NOMO-1 (cell line): ENCODE measurements around the gene CGB3.
"Not testable (repeated sequence)": the region's sequence is repeated elsewhere in the genome, so short reads cannot be mapped to it uniquely, and the experiment has no call there.

Source experiments
- DNase-seq, 2 experiments: peaks; one replicate each; lab custom pipeline; 2025; ENCODE audit not compliant: unreplicated experiment in 2 of 2; lab: John Stamatoyannopoulos, UW

CGB3 gene

DNA sequence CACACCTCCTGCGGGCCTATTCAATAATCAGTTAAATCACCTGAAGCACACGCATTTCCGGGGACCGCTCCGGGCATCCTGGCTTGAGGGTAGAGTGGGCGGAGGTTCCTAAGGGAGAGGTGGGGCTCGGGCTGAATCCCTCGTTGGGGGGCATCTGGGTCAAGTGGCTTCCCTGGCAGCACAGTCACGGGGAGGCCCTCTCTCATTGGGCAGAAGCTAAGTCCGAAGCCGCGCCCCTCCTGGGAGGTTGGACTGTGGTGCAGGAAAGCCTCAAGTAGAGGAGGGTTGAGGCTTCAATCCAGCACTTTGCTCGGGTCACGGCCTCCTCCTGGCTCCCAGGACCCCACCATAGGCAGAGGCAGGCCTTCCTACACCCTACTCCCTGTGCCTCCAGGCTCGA is 19.4 kb upstream of the CGB3 start, which contains the start of gene CGB5:
Gene CGB5 (plus strand): TSS at position 301 of the 400 bp plus-strand sequence. CDS start 362 bp downstream, outside the sequence.
- not testable (repeated sequence) for DNase-seq

DNA sequence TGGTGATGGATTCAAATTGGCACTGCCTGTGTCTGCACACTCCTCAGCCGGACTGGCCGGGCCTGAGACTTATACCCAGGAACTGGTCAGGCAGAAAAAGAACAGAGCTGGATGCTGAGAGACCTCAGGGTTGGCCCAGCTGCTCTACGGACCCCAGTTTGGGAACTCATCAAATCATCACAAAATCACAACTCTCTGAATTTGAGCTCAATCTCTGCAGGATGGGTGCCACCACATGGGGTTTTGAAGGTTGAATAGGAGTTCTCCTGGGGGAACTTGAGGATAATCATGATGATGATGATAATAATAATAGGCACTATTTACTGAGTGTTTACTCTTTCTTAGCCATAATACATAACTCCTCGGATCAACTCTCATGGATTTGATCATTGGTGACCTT is 18.5 kb upstream of the CGB3 start:
- DNase-seq: not testable (repeated sequence)

GRCh38 chr19:49042177-49042576 is 18.0 kb upstream of the CGB3 start:
- no peak for DNase-seq

DNA sequence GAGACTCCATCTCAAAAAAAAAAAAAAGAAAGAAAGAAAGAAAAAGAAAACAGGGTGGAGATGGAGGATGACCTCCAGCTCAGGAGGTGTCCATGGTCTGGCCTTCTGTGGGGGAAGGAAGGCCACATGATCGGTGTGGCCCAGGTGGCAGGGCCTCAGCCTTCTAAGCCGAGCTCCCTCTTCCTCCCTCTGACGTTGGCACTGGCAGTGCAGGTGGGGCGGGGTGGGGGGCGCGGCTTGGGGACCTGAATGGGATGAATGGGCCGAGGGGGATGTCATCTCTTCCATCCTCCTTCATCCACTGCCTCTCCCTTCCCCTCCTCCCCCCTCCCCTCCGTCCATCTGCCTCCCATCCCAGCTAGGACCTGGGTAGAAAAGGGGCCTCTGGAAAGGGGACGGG is 15.6 kb upstream of the CGB3 start:
- DNase-seq: not testable (repeated sequence)

DNA sequence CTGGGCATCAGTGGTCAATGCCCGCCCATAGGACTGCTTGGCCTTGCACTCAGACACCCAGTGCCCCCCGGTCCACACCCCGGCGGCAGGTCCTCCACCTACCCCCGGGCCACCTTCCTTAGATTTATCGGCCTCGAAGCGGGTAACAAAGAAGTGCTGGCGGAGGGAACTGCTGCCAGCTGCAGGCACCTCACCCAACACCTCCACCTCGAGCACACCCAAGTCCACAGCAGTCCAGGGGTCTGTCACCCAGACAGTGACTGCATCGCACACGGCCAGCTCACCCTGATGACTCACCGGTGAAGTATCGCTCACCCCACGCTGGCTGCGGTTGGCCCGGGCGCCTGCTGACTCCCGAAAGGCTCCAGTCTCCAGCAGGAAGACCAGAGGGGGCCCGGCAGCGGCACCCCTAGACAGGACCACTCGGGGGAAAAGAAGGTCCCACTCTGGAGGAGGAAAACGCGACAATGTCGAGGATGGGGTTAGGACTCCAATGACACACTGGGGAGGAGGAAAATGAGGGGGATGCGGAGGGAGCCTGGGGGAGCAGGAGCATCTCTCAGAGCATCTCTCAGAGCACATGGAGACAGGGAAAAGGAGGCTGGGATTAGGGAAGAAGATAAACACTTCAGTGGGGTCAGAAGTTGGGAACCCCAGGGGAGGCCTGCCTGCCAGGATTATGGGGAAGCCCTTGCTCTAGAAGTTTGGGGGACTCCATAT is 14.6 kb upstream of the CGB3 start:
- not testable (repeated sequence) for DNase-seq

GRCh38 chr19:49038111-49038510 is 14.0 kb upstream of the CGB3 start:
- not testable (repeated sequence) for DNase-seq

- not testable (repeated sequence) for DNase-seq
Measured at GRCh38 chr19:49036815-49037214, 12.7 kb upstream of the CGB3 start, which contains the start of gene CGB1. CGB1 (minus strand) TSS chr19:49036895; CDS start chr19:49036711, 184 bp downstream.

DNA sequence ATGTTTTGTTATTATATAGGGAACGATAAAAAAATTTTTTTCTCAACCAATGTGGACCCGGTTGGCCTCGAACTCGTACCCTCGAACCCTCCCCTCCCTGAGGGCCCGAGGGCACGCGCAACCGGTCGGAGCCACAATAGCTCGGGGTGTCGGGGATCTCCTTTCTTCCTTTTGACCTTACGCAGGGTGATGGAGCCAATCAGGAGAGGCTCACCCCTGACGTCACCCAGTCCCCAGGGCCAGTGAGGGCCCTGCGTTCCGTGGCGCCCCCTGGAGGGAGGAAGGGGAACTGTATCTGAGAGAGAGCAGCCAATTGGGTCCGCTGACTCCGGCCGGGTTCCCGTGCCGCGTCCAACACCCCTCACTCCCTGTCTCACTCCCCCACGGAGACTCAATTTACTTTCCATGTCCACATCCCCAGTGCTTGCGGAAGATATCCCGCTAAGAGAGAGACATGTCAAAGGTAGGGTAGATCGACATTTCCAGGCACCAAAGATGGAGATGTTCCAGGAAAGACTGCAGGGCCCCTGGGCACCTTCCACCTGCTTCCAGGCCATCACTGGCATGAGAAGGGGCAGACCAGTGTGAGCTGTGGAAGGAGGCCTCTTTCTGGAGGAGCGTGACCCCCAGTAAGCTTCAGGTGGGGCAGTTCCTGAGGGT is 7.6 kb upstream of the CGB3 start, which contains the start of gene CGB2:
Gene CGB2 (plus strand): TSS at position 249 of the 660 bp plus-strand sequence. CDS start 206 bp downstream, at position 455.
- DNase-seq: not testable (repeated sequence)

GRCh38 chr19:49030323-49030722 is 6.2 kb upstream of the CGB3 start:
- DNase-seq: not testable (repeated sequence)

- not testable (repeated sequence) for DNase-seq
Measured at GRCh38 chr19:49029749-49030148, 5.6 kb upstream of the CGB3 start.

DNA sequence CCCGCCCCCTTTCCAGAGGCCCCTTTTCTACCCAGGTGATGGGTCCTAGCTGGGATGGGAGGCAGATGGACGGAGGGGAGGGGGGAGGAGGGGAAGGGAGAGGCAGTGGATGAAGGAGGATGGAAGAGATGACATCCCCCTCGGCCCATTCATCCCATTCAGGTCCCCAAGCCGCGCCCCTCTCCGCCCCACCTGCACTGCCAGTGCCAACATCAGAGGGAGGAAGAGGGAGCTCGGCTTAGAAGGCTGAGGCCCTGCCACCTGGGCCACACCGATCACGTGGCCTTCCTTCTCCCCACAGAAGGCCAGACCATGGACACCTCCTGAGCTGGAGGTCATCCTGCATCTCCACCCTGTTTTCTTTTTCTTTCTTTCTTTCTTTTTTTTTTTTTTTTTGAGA is 4.6 kb upstream of the CGB3 start:
- not testable (repeated sequence) for DNase-seq

GRCh38 chr19:49025599-49025998 is 1.5 kb upstream of the CGB3 start:
- DNase-seq: not testable (repeated sequence)

DNA sequence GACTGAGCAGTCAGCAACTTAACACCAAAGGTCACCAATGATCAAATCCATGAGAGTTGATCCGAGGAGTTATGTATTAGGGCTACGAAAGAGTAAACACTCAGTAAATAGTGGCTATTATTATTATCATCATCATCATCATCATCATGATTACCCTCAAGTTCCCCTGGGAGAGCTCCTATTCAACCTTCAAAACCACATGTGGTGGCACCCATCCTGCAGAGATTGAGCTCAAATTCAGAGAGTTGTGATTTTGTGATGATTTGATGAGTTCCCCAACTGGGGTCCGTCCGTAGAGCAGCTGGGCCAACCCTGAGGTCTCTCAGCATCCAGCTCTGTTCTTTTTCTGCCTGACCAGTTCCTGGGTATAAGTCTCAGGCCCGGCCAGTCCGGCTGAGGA is 955 bp upstream of the CGB3 start:
- DNase-seq: not testable (repeated sequence)

DNA sequence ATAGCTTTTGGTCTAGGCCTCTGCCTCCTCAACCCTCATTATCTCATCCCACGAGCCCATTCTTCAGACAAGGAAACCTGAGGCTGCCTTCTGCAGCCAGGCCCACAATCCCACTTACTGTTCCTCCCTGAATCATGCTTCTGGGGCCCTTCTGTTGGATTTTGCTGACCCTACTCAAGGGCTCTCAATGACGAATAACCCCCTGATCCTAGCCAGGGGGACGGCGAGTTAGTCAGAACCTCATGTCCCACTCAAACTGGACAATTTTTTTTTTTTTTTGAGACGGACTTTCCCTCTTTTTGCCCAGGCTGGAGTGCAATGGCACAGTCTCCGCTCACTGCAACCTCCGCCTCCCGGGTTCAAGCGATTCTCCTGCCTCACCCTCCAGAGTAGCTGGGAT is 2.0 kb downstream of the CGB3 start:
- DNase-seq: no peak

DNA sequence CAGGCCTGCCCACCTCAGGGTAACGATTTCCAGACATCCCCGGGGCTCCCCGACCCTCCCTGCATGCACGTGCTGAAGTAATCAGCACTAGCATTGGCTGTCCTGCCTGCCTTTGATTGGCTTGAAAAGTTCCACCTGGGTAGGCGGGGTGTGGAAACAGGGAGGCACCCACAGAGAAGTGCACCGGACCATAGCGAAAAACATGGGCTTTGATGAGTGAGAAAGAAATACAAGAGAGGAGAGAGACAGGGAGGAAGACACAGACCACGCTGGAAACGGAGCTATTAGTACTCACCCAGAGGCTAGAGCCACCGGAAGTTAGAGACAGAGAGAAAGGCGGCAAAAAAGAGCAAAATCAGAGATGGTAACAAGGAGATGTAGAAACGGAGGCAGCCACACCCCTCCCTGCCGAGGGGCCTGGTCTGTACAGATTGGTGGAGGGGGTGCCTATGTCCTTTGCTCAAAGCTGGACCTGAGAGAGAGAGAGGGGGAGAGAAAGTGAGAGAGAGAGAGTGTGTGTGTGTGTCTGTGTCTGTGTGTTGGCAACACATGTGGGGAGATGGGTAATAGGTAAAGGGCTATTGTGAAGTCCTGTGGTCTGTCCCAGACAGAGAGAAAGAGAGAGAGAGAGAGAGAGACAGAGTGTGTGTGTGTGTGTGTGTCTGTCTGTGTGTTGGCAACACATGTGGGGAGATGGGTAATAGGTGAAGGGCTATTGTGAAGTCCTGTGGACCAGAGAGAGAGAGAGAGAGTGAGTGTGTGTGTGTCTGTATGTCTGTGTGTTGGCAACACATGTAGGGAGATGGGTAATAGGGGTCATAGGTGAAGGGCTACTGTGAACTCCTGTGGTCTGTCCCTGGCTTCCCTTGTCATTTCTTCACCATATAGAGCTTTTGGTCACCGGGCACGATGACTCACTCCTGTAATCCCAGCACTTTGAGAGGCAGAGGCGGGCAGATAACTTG is 2.9 kb downstream of the CGB3 start:
- no peak for DNase-seq

DNA sequence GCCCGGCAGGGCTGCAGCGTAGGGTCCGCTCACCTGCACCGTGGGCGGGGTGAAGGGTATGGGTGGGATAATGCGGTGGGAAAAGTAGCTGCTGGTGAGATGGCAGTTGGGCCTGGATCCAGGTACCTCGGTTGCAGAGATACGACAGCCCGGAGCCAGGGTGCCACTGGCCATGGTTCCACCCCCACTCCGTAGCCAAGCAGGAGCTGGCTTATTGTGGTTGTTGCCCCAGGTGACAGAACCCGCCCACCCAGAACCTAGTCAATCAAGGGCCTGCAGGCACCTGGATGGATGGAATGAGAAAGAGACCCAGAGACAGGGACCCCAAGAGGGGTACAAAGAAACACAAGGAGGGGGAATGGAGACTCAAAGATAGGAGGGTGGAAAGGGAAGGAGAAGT is 3.8 kb downstream of the CGB3 start:
- DNase-seq: no peak

- peak in 1 of 2 experiments; percentile 21 for DNase-seq
Measured at GRCh38 chr19:49019242-49019932, 4.7 kb downstream of the CGB3 start.

DNA sequence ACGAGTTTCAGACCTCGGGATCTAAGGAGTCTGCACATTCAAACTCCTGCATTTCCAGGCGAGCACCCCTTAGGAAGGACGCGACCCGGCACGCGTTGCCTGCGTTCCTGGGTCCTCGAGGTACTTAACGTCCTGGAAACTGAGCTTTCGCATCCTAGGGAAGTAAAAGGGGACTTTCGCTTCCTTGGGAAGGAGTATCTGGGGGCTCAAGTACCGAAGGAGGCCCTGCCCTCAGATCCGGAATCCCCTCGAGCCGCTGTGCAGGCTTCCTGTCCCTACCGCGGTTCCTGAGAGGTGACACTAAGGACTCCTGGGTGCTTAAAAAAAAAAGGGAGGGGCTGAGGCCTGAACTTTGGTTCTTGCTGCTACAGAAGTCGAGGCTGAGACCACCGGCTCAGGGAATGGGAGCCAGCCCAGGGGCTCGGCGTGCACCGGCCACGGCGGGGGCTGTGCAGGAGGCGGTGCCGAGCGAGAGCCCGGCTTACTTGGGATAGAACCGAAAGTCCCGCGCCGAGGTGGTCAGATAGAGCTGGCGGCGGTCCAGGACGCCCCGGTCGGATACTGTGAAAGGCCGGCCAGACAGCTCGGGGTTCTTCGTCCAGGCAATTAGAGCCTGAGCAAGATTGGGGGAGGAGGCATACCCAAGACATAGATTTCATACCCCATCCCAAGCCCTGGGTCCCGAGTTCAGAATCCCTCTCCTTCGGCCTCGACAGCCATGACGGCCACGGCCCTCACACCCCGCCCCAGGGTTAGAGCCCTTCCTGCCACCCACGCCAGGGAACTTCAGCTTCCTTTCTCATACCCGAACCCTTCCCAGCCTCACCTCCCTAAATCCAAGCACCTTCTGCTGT is 5.5 kb downstream of the CGB3 start:
- not testable (repeated sequence) for DNase-seq

DNA sequence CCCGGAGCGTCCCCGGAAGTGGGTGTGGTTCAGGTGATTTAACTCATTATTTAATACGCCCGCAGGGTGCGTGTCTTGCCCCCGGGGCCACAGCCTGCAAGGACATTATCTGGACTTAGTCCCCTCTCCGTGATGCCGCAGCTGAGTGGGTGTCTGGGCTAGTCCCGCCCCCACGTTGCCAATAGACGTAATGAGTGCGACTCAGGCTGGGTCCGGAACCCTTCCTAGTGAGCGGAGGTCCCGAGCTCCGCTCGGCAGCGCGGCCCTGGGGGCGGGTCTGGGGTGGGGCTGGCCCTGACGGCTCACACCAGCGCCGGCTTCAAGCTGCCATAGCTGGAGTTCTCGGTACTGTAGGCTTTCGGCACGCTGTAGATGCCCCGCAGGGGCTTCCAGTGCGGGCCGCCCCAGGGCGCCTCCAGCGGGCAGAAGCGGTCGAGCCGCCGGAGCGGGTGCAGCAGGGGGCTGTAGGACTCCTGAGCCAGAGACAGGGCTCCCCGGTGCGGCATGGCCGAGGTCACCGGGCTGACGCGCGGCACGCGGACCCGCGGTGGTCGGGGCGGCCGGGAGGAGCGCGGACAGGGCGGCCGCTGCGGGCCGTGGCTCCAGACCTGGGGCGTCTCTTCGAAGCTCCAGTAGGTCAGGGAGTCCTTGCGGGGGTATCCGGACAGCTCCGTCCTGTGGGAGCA is 6.3 kb downstream of the CGB3 start:
- DNase-seq: peak; percentile 56 to 61
